Vagina (tissue), 2 donors: Measurements from ENCODE around the gene AJUBA.

ENCODE experiments used
- POLR2A ChIP-seq, 2 donors: fragments of 450-650 bp; IDR thresholded peaks; one replicate each; pipeline ENCODE4 v1.6.1; 2017; ENCODE audit warnings: antibody characterized with exemption in 2 of 2, mild to moderate bottlenecking in 2 of 2, moderate library complexity in 2 of 2
- POLR2AphosphoS5 ChIP-seq, 2 donors: sonication (generic); formaldehyde crosslinking; IDR thresholded peaks; one replicate each; pipeline ENCODE4 v1.9.0; 2017; ENCODE audit warnings: antibody characterized with exemption in 2 of 2, mild to moderate bottlenecking in 2 of 2, low read depth in 1 of 2; ENCODE audit not compliant: insufficient read depth in 1 of 2
- TF ChIP-seq, protein P1 (sequence below), 3 experiments: fragments of 450-650 bp in 2 of 3; fragments of 200-600 bp in 1 of 3; sonication (generic) in 1 of 3; IDR thresholded peaks; one replicate each; pipeline ENCODE4 v1.5.1; 2017 to 2019; ENCODE audit warnings: antibody characterized with exemption in 3 of 3, mild to moderate bottlenecking in 2 of 3, moderate library complexity in 2 of 3

DNA sequence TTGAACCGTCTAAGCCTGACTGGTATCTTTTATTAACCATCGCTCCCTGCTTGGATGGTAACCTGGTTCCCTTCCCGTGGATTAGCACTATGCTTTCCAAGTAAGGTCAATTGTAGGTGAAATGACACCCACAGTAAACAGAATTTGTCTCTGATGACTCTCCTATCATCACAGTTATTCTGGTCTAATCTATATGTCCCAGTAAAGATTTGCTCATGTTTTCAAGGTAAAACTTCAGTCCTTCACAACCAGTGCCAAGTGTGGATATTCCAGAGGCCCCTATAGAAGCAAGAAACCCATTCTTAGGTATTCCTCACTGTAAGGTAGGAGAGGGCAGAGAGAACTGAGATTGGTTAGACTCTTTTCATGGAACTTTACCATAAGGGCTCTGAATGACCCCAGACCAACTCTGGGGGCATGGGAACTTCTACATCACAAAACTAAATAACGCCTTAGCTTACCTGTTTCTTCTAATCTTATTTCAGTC is 15.5 kb downstream of the AJUBA start:
- TF ChIP-seq, protein P1, sequence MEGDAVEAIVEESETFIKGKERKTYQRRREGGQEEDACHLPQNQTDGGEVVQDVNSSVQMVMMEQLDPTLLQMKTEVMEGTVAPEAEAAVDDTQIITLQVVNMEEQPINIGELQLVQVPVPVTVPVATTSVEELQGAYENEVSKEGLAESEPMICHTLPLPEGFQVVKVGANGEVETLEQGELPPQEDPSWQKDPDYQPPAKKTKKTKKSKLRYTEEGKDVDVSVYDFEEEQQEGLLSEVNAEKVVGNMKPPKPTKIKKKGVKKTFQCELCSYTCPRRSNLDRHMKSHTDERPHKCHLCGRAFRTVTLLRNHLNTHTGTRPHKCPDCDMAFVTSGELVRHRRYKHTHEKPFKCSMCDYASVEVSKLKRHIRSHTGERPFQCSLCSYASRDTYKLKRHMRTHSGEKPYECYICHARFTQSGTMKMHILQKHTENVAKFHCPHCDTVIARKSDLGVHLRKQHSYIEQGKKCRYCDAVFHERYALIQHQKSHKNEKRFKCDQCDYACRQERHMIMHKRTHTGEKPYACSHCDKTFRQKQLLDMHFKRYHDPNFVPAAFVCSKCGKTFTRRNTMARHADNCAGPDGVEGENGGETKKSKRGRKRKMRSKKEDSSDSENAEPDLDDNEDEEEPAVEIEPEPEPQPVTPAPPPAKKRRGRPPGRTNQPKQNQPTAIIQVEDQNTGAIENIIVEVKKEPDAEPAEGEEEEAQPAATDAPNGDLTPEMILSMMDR (IDR thresholded peaks at IDR 0.05): no peak
- TF ChIP-seq POLR2AphosphoS5 (IDR thresholded peaks at IDR 0.05; ENCODE audit: insufficient read depth in 1 of 2, low read depth in 1 of 2) (no peak), POLR2A (IDR thresholded peaks at IDR 0.05) (no peak)
